Neural progenitor cell (in vitro differentiated cells): ENCODE data around the gene SIGLEC9. TPM values are rescaled to one million over a fixed set of nuclear protein-coding genes. Genes with fewer than 3 reads are reported as not detected.
"Not testable (repeated sequence)": the region's sequence is repeated elsewhere in the genome, so short reads cannot be mapped to it uniquely, and the experiment has no call there.

ENCODE experiments used
- DNase-seq: peaks from one replicate; pipeline ENCODE4 v3.0.0-alpha.2; 2016; ENCODE audit warnings: low spot score
- H2AFZ ChIP-seq: fragments of 200-600 bp; sonication (generic); replicated peaks from 2 replicates; pipeline ENCODE4 v1.6.1; 2016; ENCODE audit warnings: antibody characterized with exemption
- H3F3A ChIP-seq: fragments of 200-600 bp; sonication (generic); 2 replicates; pipeline ENCODE4 v1.6.1; 2016; ENCODE audit warnings: antibody characterized with exemption, low read depth
- H3K27ac ChIP-seq: fragments of 200-600 bp; sonication (generic); 2 replicates; pipeline ENCODE4 v1.5.1; 2016; ENCODE audit warnings: mild to moderate bottlenecking
- H3K27me3 ChIP-seq: fragments of 200-600 bp; sonication (generic); 2 replicates; pipeline ENCODE4 v1.6.1; 2016; ENCODE audit warnings: mild to moderate bottlenecking, moderate library complexity
- H3K36me3 ChIP-seq: fragments of 200-600 bp; sonication (generic); 2 replicates; pipeline ENCODE4 v1.5.1; 2016
- H3K4me1 ChIP-seq: fragments of 200-600 bp; sonication (generic); 2 replicates; pipeline ENCODE4 v1.6.1; 2016; ENCODE audit warnings: mixed run types
- H3K4me2 ChIP-seq: fragments of 200-600 bp; sonication (generic); 2 replicates; pipeline ENCODE4 v1.6.1; 2016
- H3K4me3 ChIP-seq: fragments of 200-600 bp; sonication (generic); 2 replicates; pipeline ENCODE4 v1.5.1; 2016
- H3K79me2 ChIP-seq: fragments of 200-600 bp; sonication (generic); 2 replicates; pipeline ENCODE4 v1.6.1; 2016; ENCODE audit warnings: low read depth
- H3K9ac ChIP-seq: fragments of 200-600 bp; sonication (generic); 2 replicates; pipeline ENCODE4 v1.6.1; 2016
- H3K9me3 ChIP-seq: fragments of 200-600 bp; sonication (generic); 2 replicates; pipeline ENCODE4 v1.5.1; 2016; ENCODE audit warnings: low read depth
- H4K20me1 ChIP-seq: fragments of 200-600 bp; sonication (generic); 2 replicates; pipeline ENCODE4 v1.6.1; 2016; ENCODE audit warnings: low read depth
- H3K27ac Mint-ChIP-seq: 3 replicates; pipeline ENCODE4 v1.8.0; 2021; ENCODE audit warnings: mixed read lengths
- H3K27me3 Mint-ChIP-seq: 2 replicates; pipeline ENCODE4 v1.8.0; 2022; ENCODE audit warnings: low read depth, mild to moderate bottlenecking, inconsistent platforms, moderate library complexity, mixed read lengths; ENCODE audit not compliant: insufficient read depth
- H3K36me3 Mint-ChIP-seq: 3 replicates; pipeline ENCODE4 v1.8.0; 2021; ENCODE audit warnings: mixed read lengths
- H3K4me1 Mint-ChIP-seq: 3 replicates; pipeline ENCODE4 v1.8.0; 2021; ENCODE audit warnings: mixed read lengths
- H3K4me3 Mint-ChIP-seq: 3 replicates; pipeline ENCODE4 v1.8.0; 2021; ENCODE audit warnings: mild to moderate bottlenecking, moderate library complexity, mixed read lengths
- H3K9me3 Mint-ChIP-seq: 3 replicates; pipeline ENCODE4 v1.8.0; 2020; ENCODE audit warnings: mixed read lengths
- EZH2 ChIP-seq: fragments of 200-600 bp; sonication (generic); IDR thresholded peaks from 2 replicates; pipeline ENCODE4 v1.6.1; 2017; ENCODE audit warnings: antibody characterized with exemption, mild to moderate bottlenecking, moderate library complexity
- EZH2phosphoT487 ChIP-seq: fragments of 200-600 bp; sonication (generic); IDR thresholded peaks from 2 replicates; pipeline ENCODE4 v1.6.1; 2017; ENCODE audit warnings: antibody characterized with exemption
- total RNA-seq: library from RNA; depleted of rRNA; stranded (reverse); fragments of >200 nt; gene quantifications from 2 replicates; pipeline ENCODE4 v1.2.3, GENCODE V29; 2015; ENCODE audit warnings: low replicate concordance
- TF ChIP-seq, protein P1 (sequence below): fragments of 200-600 bp; sonication (generic); IDR thresholded peaks from 2 replicates; pipeline ENCODE4 v1.5.1; 2017; ENCODE audit warnings: antibody characterized with exemption, mild to moderate bottlenecking

The SIGLEC9 gene
- total RNA-seq, 1 donor from 2014 or later = not detected

DNA sequence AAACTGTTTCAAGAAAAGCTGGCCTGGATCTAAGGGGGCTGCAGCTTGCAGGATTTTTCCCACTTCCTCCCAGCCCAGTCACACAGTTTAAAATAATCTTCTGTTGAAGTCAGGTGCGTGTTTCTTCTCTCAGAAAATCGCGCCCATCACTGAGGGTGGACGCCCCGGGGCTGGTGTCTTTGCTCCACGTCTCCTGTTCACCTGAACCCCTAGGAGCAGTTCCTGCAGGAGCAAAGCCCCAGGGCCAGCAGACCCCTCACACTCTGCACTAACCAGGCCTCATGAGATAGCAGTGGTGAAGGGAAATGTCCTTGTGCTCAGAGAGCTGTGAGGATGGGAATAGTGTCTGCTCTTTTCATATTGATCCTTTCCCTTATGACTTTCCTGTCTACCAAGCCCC lies 16.5 kb downstream of the SIGLEC9 start:
- H3K27ac ChIP-seq = no peak overlapping the region
- no peaks in the 10 kb centered on the region for H3K36me3 Mint-ChIP-seq
- no peaks in the 10 kb centered on the region for H4K20me1 ChIP-seq
- no peaks in the 10 kb centered on the region for H3K9me3 ChIP-seq
- H2AFZ ChIP-seq = peak overlapping the region; percentile 82
- H3K9me3 Mint-ChIP-seq = no peaks in the 10 kb centered on the region
- H3K4me3 ChIP-seq = no peak overlapping the region
- no peak overlapping the region for H3K9ac ChIP-seq
- peaks cover 4% of the 10 kb centered on the region for H3K27me3 Mint-ChIP-seq
- no peaks in the 10 kb centered on the region for H3K79me2 ChIP-seq
- no peaks in the 10 kb centered on the region for H3K36me3 ChIP-seq
- peaks cover 4% of the 10 kb centered on the region for H3K4me1 ChIP-seq
- H3F3A ChIP-seq = no peaks in the 10 kb centered on the region
- peaks cover 20% of the 10 kb centered on the region for H3K4me1 Mint-ChIP-seq
- TF ChIP-seq EZH2 (no peak), EZH2phosphoT487 (no peak)
- TF ChIP-seq, protein P1, sequence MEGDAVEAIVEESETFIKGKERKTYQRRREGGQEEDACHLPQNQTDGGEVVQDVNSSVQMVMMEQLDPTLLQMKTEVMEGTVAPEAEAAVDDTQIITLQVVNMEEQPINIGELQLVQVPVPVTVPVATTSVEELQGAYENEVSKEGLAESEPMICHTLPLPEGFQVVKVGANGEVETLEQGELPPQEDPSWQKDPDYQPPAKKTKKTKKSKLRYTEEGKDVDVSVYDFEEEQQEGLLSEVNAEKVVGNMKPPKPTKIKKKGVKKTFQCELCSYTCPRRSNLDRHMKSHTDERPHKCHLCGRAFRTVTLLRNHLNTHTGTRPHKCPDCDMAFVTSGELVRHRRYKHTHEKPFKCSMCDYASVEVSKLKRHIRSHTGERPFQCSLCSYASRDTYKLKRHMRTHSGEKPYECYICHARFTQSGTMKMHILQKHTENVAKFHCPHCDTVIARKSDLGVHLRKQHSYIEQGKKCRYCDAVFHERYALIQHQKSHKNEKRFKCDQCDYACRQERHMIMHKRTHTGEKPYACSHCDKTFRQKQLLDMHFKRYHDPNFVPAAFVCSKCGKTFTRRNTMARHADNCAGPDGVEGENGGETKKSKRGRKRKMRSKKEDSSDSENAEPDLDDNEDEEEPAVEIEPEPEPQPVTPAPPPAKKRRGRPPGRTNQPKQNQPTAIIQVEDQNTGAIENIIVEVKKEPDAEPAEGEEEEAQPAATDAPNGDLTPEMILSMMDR = no peak
- H3K27me3 ChIP-seq = no peaks in the 10 kb centered on the region
- H3K4me2 ChIP-seq = no peak overlapping the region
- H3K27ac Mint-ChIP-seq = no peak overlapping the region
- DNase-seq = no peak
- H3K4me3 Mint-ChIP-seq = no peak overlapping the region

DNA sequence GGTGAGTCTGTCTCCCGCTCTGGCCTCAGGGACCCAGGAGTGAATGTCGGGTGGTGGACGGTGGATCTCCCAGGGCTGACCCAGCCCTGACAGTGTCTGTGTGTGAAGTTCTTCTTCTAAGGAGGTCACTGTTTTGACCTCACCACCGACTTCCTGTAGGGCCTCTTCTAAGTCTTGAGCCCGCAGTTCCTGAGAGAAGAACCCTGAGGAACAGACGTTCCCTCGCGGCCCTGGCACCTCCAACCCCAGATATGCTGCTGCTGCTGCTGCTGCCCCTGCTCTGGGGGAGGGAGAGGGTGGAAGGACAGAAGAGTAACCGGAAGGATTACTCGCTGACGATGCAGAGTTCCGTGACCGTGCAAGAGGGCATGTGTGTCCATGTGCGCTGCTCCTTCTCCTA lies 17.4 kb downstream of the SIGLEC9 start, which contains the start of gene SIGLEC7:
Gene SIGLEC7, plus strand, starts transcription at position 183 of the 400 bp plus-strand sequence. Its CDS starts 69 bp downstream, at position 252.
- H3K9me3 ChIP-seq = no peaks in the 10 kb centered on the region
- H3K36me3 ChIP-seq = no peaks in the 10 kb centered on the region
- H4K20me1 ChIP-seq = no peaks in the 10 kb centered on the region
- H3K79me2 ChIP-seq = no peaks in the 10 kb centered on the region
- no peaks in the 10 kb centered on the region for H3K27me3 ChIP-seq
- H3K4me2 ChIP-seq = no peak within 1 kb of the TSS
- H3K27ac ChIP-seq = no peak within 1 kb of the TSS
- TF ChIP-seq EZH2phosphoT487 = no peak
- no peak for TF ChIP-seq EZH2
- TF ChIP-seq, protein P1 = no peak
- H3K9ac ChIP-seq = no peak within 1 kb of the TSS
- H3F3A ChIP-seq = no peaks in the 10 kb centered on the region
- Mint-ChIP-seq H3K27ac (no peak within 1 kb of the TSS), H3K36me3 (no peaks in the 10 kb centered on the region), H3K27me3 (peaks cover 4% of the 10 kb centered on the region), H3K9me3 (no peaks in the 10 kb centered on the region), H3K4me1 (peaks cover 22% of the 10 kb centered on the region), H3K4me3 (no peak within 1 kb of the TSS)
- H3K4me3 ChIP-seq = no peak within 1 kb of the TSS
- DNase-seq = no peak
- H2AFZ ChIP-seq = no peak within 1 kb of the TSS
- peaks cover 4% of the 10 kb centered on the region for H3K4me1 ChIP-seq

DNA sequence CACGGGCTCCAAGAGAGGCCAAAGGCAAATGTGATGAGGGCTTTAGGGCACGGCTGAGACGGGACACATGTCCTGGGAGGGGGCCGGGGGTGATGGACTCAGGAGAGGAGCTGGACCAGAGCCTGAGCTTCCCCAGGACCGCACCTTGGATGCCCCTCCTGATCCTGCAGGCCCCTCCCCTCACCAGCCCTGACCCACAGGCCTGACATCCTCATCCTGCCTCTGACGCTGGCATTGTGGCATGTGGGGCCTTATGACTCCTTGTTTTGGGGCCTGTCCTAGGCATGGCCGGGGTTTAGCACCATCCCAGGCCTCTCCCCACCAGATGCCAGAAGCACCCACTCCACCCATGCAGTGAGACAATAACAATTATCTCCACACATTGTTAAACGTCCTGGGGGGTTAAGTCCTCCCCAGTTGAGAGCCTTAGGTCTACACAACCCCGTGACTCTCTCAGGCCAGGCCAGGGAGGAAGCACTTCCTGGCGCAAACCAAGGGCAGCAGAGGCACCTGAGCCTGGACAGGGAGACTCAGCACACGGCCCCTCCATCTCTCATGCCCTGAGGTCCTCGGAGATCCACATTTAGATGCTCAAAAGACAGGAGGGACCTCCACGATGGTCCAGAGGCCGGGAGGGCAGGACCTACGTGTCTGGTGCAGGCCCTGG lies 18.2 kb downstream of the SIGLEC9 start:
- not testable (repeated sequence) for H3K9ac ChIP-seq, H3K27ac Mint-ChIP-seq, H3F3A ChIP-seq, H3K36me3 Mint-ChIP-seq, H3K79me2 ChIP-seq, H3K27me3 Mint-ChIP-seq, H3K4me3 Mint-ChIP-seq, H3K9me3 Mint-ChIP-seq, H4K20me1 ChIP-seq, H3K27me3 ChIP-seq, H3K4me1 ChIP-seq, H3K4me3 ChIP-seq, H2AFZ ChIP-seq, H3K4me2 ChIP-seq, DNase-seq, H3K36me3 ChIP-seq, H3K27ac ChIP-seq, H3K9me3 ChIP-seq
- H3K4me1 Mint-ChIP-seq = peaks cover 22% of the 10 kb centered on the region

DNA sequence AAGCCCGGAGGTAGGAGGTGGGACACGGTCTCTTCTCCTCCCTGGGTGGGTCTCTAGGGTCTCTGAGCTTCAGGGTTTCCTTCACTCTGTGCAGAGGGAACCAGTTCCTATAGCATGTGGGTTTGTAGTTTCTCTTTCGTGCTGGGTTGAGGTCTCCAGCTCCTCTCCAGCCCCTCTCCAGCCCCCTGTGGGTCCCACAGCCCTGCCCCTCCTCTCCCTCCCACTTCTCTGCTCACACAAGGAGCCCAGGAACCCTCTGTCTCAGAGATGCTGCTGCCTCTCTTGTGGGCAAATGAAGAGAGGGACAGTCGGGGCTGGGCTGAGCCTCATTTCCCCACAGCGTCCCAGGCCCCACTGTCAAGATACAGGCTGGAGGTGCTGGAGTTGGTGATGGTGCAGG lies 18.8 kb downstream of the SIGLEC9 start:
- no peak overlapping the region for H3K4me3 Mint-ChIP-seq
- no peak overlapping the region for H3K9ac ChIP-seq
- no peak overlapping the region for H3K27ac ChIP-seq
- H3K79me2 ChIP-seq = no peaks in the 10 kb centered on the region
- H3K27me3 ChIP-seq = no peaks in the 10 kb centered on the region
- no peaks in the 10 kb centered on the region for H3F3A ChIP-seq
- peaks cover 22% of the 10 kb centered on the region for H3K4me1 Mint-ChIP-seq
- no peaks in the 10 kb centered on the region for H3K36me3 Mint-ChIP-seq
- H3K4me1 ChIP-seq = peaks cover 4% of the 10 kb centered on the region
- H3K27me3 Mint-ChIP-seq = peaks cover 4% of the 10 kb centered on the region
- DNase-seq = no peak
- H3K27ac Mint-ChIP-seq = peak overlapping the region; percentile 30
- H4K20me1 ChIP-seq = no peaks in the 10 kb centered on the region
- no peaks in the 10 kb centered on the region for H3K9me3 Mint-ChIP-seq
- H3K4me2 ChIP-seq = no peak overlapping the region
- H2AFZ ChIP-seq = no peak overlapping the region
- no peaks in the 10 kb centered on the region for H3K9me3 ChIP-seq
- H3K4me3 ChIP-seq = no peak overlapping the region
- H3K36me3 ChIP-seq = no peaks in the 10 kb centered on the region
- TF ChIP-seq EZH2phosphoT487 (no peak), EZH2 (no peak)
- TF ChIP-seq, protein P1 = no peak
